ENCODE results near the gene UQCR10.

The UQCR10 gene

GRCh38 chr22:29767171-29768051, at the start of gene UQCR10:
UQCR10 (plus strand) TSS chr22:29767369; CDS start chr22:29767399, 30 bp downstream.
- DNase-seq (ENCODE audit: low read depth), result peak; percentile 90

- no peak for DNase-seq (ENCODE audit: low read depth)
These were observed 49.4 kb upstream of the UQCR10 start for GRCh38 chr22:29717789-29718188.

- no peak for DNase-seq (ENCODE audit: low read depth)
These were observed 47.9 kb upstream of the UQCR10 start for GRCh38 chr22:29718949-29719898.

DNA sequence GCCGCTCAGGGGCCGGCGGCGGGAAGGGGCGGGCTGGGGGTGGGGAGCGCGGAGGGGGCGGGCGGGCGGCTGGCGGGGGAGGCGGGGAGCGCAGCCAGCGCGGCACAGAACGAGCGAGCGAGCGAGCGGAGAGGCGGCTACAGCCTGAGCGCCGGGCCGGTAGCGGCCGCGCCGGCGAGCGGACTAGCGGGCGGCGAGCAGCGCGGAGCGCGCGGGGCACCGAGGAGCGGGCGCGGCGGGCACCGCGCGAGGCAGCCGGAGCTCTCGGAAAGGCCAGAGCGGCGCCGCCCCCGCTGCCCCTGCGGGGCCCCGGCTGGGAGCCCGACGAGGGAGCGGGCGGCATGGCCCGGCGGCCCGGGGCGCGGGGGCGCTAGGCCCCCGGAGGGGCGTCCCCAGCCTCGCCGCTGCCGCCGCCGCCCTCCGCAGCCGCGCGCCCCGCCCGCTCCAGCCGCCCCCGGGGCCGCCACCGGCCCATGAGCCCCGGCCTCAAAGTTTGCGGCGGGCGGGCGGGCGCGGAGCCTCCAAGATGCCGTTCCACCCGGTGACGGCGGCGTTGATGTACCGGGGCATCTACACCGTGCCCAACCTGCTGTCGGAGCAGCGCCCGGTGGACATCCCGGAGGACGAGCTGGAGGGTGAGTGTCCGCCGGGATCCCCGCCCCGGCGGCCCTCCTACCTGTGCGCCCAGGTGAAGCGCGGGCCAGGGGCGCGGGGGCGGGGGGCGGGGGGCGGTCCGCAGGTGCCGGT, 47.1 kb upstream of the UQCR10 start, which contains the start of gene CABP7:
CABP7 (plus strand) TSS at position 105 of the 747 bp plus-strand sequence; CDS start at position 527, 422 bp downstream.
- no peak for DNase-seq (ENCODE audit: low read depth)

GRCh38 chr22:29720811-29721323, 46.3 kb upstream of the UQCR10 start:
- DNase-seq (ENCODE audit: low read depth), result no peak

GRCh38 chr22:29722151-29722550, 45.0 kb upstream of the UQCR10 start:
- DNase-seq (ENCODE audit: low read depth), result no peak

DNA sequence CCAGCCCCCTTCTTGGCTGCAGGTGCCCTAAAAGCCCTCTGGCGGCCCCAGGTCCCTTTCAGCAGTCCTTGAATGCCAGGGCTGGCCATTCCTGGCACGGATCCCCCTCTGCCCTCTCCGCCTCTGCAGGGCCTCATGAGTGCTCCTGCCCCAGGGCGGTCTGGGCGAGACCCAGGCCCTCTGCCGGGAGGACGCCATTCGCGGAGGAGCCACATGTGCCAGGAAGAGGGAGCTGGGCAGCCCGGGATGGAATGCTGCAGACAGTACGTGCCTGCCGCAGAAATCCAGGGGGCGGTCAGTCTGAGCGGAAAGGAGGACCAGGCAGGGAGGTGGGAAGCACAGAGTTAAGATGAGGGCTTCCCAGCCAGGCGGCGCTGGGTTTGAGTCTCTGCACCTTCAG, 44.6 kb upstream of the UQCR10 start:
- DNase-seq (ENCODE audit: low read depth), result no peak

DNA sequence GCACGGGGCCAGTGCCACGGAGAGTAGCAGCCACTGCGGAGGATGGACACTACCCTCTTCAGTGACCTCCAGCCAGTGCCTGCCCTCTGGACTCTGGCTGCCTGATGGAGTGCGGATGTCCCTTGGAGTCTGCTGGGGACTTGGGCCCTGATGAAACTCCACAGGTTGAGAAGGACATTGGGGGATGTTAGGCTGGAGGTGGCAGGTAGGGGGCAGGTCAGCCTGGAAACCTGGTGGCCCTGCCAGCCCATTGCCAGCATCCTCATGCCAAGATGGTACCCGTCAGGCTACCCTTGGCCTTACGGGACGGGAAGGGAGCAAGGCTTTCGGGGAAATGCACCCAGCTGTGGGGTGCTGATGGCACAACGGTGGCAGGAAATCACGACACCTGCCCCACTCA, 43.4 kb upstream of the UQCR10 start:
- DNase-seq (ENCODE audit: low read depth), result no peak

DNA sequence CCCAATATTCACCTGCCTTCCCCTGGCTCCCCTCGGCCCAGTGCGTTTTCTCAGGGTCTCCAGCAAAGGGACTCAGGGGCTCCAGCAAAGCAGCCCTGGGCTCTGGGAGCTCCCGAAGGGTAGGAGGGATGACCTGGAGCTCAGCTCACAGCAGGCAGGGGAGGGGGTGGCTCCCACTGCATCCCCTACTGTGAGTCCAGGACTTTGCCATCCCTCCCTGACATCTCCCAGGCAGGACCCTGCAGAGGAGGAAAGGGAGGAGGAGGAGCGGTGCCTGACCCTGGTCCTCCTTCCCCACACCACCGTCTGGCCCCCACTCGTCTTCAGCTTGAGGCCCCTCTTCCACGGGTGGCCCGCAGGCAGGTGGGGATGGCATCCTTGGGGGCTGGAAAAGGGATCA, 42.3 kb upstream of the UQCR10 start:
- DNase-seq (ENCODE audit: low read depth), result no peak

GRCh38 chr22:29726106-29726505, 41.1 kb upstream of the UQCR10 start:
- no peak for DNase-seq (ENCODE audit: low read depth)

GRCh38 chr22:29726512-29727130, 40.5 kb upstream of the UQCR10 start:
- DNase-seq (ENCODE audit: low read depth), result no peak

GRCh38 chr22:29727131-29727523, 40.0 kb upstream of the UQCR10 start:
- no peak for DNase-seq (ENCODE audit: low read depth)

DNA sequence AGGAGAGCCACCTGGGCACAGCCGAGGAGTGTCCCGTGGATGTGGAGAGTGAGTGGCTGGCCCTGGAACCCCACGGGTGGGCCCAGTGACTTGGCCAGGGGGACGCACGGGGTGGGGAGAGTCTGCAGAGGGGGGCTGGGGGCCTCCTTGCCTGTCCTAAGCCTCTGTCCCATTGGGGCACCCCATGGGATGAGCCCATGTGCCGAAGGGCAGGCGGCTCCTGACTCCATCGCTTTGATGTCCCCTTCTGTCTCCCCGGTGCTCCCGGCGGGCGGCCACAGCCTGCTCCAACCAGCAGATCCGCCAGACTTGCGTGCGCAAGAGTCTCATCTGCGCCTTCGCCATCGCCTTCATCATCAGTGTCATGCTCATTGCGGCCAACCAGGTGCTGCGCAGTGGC, 38.0 kb upstream of the UQCR10 start:
- DNase-seq (ENCODE audit: low read depth), result no peak

DNA sequence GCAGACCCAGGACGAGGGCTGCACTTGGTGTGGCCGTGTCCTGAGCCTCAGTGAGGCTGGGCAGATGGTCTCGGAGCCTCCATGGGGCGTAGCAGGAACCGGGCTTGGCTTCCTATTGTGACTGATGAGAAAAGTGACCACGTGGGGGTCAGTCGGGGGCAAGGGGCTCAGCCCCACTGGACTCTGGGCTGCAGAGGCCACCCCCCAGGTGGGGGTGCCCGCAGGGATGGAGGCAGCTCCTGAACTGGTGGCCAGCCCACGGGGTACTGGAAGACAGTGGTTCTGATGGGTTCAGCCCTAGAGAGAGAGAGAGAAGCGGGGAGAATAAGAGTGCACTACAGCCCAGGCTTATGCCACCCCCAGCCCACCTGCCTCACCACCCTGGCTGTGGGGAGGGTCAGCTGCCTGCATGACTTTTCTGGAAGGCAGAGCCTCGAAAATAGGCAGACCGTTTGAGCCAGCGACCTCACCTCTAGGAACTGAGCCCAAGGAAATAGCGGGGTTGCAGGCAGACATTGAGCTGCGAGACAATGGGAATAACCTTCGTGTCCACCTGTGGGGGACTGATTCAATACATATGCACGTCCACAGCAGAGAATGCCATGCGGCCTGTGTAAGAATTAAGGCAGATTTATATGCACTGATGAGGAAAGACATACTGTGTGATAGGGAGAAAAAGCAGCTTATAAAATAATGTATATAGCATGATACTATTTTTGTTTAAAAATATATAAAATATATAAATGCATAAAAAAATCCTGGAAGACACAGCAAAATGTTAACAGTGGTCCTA, 35.9 kb upstream of the UQCR10 start:
- DNase-seq (ENCODE audit: low read depth), result no peak

DNA sequence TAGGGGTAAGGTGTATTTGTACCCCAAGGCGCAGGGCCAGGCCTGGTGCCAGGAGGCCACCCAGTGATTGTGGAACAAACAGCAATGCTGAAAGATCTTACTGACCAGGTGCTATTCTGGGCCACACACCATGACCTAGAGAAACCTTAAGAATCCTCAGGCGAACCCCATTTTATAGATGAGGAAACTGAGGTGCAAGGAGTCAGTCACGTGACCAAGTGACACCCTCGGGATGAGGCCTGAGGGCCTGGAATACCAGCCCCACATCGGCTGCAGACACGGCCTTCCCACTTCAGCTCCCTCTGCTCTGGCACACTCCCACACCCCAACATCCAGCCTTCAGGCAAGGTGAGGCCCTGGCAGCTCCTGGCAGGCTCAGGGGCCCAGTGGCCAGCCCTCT, 34.3 kb upstream of the UQCR10 start:
- no peak for DNase-seq (ENCODE audit: low read depth)

- DNase-seq (ENCODE audit: low read depth), result no peak
These were observed 33.6 kb upstream of the UQCR10 start for GRCh38 chr22:29733362-29734201.

DNA sequence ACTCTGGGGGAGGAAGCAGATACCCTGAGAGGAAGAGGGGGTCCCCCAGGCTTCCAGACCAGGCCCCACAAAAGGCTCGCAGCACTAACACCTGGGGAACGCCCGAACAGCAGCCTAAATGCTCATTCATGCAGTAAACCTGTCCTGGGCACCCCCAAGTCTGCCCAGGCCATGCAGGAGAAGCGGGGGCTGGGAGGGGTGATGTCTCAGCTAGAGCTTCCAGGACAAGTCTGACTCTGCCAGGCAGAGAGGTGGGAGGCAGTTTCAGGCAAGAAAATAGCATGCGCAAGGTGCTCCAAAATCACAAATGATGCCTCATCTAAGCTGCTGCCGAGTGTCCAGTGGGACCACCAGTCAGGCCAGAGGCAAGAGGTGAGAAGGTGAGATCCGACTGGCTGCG, 32.8 kb upstream of the UQCR10 start:
- no peak for DNase-seq (ENCODE audit: low read depth)

DNA sequence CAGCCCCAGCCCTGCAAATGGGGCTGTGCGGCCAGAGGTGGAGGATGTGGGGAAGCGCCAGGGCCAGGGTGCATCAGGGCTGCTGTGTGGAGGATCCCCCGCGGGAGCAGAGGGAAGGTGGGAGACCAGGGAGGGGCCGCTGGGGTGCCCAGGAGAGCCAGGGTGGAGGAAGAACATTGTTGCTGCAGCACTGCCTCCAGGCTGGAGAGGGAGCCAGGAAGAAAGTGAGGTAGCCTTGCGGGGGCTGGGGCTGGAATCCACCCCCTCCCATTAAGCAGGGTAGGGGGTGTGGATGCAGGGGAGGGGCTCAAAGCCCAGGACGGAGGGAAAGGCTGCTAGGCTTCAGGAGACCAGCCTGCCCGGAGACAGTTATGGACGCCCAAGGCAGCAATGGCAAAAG, 32.3 kb upstream of the UQCR10 start:
- no peak for DNase-seq (ENCODE audit: low read depth)

DNA sequence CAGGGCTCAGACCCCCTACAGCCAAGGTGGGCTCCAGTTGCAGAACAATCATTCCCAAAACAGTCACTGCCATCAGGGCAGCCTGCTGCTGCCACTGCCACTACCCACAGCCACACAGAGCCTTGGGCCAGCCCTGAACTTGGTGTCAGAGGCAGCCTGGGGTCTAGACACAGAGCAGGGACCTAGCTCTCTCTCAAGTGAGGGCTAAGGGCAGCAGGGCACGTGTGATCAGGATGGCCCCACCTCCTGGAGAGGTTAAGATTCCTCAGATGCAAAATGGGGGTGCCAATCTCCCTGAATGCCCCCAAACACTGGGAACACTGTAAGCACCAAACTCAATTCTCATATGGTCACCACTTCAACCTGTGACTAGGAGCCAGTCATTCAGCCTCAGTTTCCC, 31.8 kb upstream of the UQCR10 start:
- no peak for DNase-seq (ENCODE audit: low read depth)

All from activated T-cell treated with anti-CD3 and anti-CD28 coated beads for 1 hour (primary cell).